Erythroblast (primary cell): Measurements from ENCODE around the gene PARVA.

Experiments used
- GATA1 ChIP-seq: IDR thresholded peaks from 2 replicates; pipeline ENCODE4 v1.6.1; 2011; ENCODE audit warnings: low read depth, mild to moderate bottlenecking, control low read depth, low read length, moderate library complexity
- POLR2A ChIP-seq: IDR thresholded peaks from 2 replicates; pipeline ENCODE4 v1.6.1; 2011; ENCODE audit warnings: mild to moderate bottlenecking, low read length

GRCh38 chr11:12429155-12429554, 51.8 kb downstream of the PARVA start:
- TF ChIP-seq POLR2A (no peak), GATA1 (no peak)
